Mucosa of descending colon (tissue), 3 donors: ENCODE data around the gene BNC1. TPM values are rescaled to one million over a fixed set of nuclear protein-coding genes. Genes with fewer than 3 reads are reported as not detected.

Experiments
- ATAC-seq: fragments of 200-7000 bp; cut with Tn5 transposase; one replicate; pipeline ENCODE4 v1.9.1; 2020; ENCODE audit warnings: mild to moderate bottlenecking, moderate library complexity
- DNase-seq, 3 donors: peaks; one replicate each; pipeline ENCODE4 v3.0.0-alpha.2; 2020
- H3K36me3 ChIP-seq: fragments of 200-600 bp; one replicate; pipeline ENCODE4 v1.8.0; 2021; ENCODE audit warnings: low read depth, mild to moderate bottlenecking
- H3K4me1 ChIP-seq: fragments of 200-600 bp; one replicate; pipeline ENCODE4 v1.8.0; 2021; ENCODE audit warnings: low read depth, mild to moderate bottlenecking
- H3K4me3 ChIP-seq: fragments of 200-600 bp; one replicate; pipeline ENCODE4 v1.8.0; 2021; ENCODE audit warnings: mild to moderate bottlenecking
- H3K9me3 ChIP-seq: fragments of 200-600 bp; one replicate; pipeline ENCODE4 v1.8.0; 2021; ENCODE audit warnings: mild to moderate bottlenecking
- intact Hi-C, 2 donors: fragments of 100-400 bp; cut with DNase I in 1 of 2; cut with micrococcal nuclease in 1 of 2; formaldehyde crosslinking; loops; one replicate each; pipeline versions ENCODE4 v1.11.0 to v1.11.1; 2022; cut with DNase I, micrococcal nuclease
- total RNA-seq, 3 donors: library from RNA; stranded (reverse); fragmentation: NEBNext Ultra II Directional in 2 of 3; extraction: Animal tissue kit (Norgen Biotek cat#: 25700) in 2 of 3; gene quantifications; one replicate each; pipeline versions ENCODE4 v1.2.1 to v1.2.4, GENCODE V29; 2021 to 2023
- TF ChIP-seq, protein P1 (sequence below): fragments of 200-600 bp; IDR thresholded peaks from one replicate; pipeline ENCODE4 v1.8.0; 2022; ENCODE audit warnings: antibody characterized with exemption, mild to moderate bottlenecking
- donor health status: DM: no; HTN: no; CAD: no; lungs with moderate emphysema.
- donor health status: DM: no; HTN: no; CAD: no.
- donor health status: DM: no; HTN: yes; CAD: no.

Gene BNC1
- total RNA-seq, 3 donors from 2014 or later = 0.16 TPM; not detected in 2

DNA sequence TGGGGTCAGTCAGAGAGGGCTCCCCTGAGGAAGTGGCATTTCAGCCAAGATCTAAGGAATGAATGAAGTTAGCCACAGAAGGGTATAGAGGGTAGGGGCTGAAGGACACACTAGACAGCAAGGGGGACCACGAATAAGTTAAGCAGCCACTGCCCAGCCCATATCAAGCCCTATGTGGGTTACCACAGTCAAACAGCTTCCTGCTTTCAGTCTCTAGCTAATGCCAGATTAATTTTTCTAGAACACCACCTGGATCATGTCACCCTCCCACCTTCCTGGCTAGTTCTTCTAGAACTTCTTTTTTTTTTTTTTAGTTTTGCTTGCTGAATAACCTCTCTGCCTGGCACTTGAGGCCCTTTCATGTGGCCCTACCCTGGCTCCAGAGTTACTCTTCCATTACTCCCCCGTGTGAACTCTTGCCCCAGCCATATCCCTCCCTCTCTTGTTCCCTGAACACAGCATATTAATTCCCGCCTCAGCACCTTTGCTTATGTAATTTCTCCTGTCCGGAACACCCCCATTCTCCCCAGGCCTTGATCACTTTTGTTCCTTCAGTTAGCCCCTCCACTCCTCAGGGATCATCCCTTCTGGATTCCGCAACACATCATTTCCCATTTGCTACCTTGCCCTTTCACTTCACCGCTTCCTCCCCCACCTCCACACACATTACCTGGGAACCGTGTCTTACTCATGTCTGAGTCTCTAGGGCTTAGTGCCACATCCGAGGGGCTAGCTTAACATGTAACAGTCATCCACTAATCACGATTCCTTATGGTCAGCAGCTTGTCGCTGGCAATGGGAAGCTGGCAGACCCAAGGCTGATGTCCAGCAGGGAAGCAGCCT is 20.6 kb upstream of the BNC1 start:
- no peaks in the 10 kb centered on the region for H3K9me3 ChIP-seq
- H3K4me3 ChIP-seq = no peak overlapping the region
- intact Hi-C loops = no loop called here
- no peaks in the 10 kb centered on the region for H3K36me3 ChIP-seq
- no peak for DNase-seq
- no peak for ATAC-seq
- no peaks in the 10 kb centered on the region for H3K4me1 ChIP-seq
- TF ChIP-seq, protein P1, sequence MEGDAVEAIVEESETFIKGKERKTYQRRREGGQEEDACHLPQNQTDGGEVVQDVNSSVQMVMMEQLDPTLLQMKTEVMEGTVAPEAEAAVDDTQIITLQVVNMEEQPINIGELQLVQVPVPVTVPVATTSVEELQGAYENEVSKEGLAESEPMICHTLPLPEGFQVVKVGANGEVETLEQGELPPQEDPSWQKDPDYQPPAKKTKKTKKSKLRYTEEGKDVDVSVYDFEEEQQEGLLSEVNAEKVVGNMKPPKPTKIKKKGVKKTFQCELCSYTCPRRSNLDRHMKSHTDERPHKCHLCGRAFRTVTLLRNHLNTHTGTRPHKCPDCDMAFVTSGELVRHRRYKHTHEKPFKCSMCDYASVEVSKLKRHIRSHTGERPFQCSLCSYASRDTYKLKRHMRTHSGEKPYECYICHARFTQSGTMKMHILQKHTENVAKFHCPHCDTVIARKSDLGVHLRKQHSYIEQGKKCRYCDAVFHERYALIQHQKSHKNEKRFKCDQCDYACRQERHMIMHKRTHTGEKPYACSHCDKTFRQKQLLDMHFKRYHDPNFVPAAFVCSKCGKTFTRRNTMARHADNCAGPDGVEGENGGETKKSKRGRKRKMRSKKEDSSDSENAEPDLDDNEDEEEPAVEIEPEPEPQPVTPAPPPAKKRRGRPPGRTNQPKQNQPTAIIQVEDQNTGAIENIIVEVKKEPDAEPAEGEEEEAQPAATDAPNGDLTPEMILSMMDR = no peak

DNA sequence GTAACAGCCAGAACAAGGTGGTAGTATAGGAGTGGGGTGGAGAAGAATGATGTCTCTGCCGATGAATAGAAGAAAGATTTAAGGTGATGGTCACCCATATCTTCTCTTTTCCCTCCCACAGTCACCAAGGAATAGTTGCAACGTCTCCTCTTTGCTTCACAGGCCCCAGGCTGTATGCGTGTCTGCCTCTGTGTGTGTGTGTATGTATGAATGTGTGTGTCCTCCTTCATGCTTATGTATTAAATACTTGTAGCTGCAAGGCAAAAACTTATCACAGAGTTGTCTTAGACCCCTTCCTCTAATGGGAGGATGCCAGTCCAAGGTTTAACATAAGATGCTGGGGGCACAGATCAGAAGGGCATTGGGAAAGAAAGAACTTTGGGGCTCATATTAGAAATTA is 19.1 kb upstream of the BNC1 start:
- no peaks in the 10 kb centered on the region for H3K4me1 ChIP-seq
- no peaks in the 10 kb centered on the region for H3K36me3 ChIP-seq
- intact Hi-C loops = no loop called here
- H3K9me3 ChIP-seq = no peaks in the 10 kb centered on the region
- DNase-seq (no peak), ATAC-seq (no peak)
- TF ChIP-seq, protein P1 = no peak
- H3K4me3 ChIP-seq = no peak overlapping the region

DNA sequence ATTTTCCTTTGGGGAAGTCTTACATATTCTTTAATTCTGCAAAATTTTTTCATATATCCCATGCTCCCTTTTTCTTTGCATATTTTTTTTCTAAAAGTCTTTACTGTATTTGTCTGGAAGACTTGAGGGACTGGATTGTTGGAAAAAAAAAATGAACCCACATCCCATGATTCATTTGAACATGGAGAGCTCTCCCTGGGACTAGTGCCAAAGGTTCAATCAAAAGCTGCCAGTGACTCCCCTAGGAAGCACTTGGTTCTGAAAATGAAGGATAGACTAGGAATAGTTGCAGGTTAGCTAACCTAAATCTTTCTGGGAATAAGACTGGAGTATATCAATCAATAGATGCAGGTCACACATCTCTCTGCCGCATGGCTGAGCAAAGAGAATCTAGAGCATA is 16.4 kb upstream of the BNC1 start:
- Histone ChIP-seq H3K4me1 (no peaks in the 10 kb centered on the region), H3K36me3 (no peaks in the 10 kb centered on the region), H3K9me3 (no peaks in the 10 kb centered on the region), H3K4me3 (no peak overlapping the region)
- ATAC-seq = no peak
- TF ChIP-seq, protein P1 = no peak
- intact Hi-C loops = no loop called here
- no peak for DNase-seq

DNA sequence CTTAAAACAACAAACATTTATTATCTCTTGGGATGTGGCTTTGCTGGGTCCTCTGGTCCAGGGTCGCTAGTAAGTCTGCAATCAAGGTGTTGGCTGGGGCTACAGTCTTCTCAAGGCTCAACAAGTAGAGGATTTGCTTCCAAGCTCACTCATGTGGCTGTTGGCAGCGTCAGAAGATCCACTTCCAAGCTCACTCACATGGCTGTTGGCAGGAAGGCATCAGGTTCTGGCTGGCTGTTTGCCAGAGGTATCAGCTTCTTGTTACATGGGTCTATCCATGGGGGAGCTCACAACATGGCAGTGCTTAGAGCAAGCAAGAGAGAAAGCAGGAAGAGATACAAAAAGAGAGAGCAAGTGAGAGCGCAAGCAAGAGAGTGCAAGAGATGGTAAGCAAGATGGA is 15.0 kb upstream of the BNC1 start:
- TF ChIP-seq, protein P1 = no peak
- Histone ChIP-seq H3K36me3 (no peaks in the 10 kb centered on the region), H3K4me3 (no peak overlapping the region), H3K9me3 (no peaks in the 10 kb centered on the region), H3K4me1 (no peaks in the 10 kb centered on the region)
- no peak for ATAC-seq
- DNase-seq = no peak
- intact Hi-C loops = no loop called here

DNA sequence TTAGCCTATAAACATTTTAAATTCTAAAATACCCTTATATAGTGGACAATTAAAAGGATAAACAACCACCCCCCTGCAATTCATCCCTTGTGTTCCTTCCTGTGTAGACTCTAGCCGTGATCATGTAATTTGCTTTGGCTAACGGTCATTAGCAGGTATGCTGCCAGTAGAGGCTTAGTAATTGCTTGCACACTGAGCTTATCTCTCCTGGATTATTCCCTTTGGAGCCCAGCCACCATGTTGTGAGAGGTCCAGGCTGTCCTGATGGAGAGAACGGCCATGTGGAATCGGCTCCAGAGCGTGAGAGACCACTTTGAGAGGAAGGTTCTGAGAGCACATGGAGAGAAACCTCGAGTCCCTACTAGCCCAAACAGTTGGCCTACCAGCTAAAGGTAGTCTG is 11.0 kb upstream of the BNC1 start:
- ATAC-seq (no peak), DNase-seq (no peak)
- Histone ChIP-seq H3K4me1 (no peaks in the 10 kb centered on the region), H3K9me3 (no peaks in the 10 kb centered on the region), H3K4me3 (no peak overlapping the region), H3K36me3 (no peaks in the 10 kb centered on the region)
- TF ChIP-seq, protein P1 = no peak
- intact Hi-C loops = no loop called here
